ENCODE measurements around the gene AFDN. TPM values are rescaled to one million over a fixed set of nuclear protein-coding genes. Genes with fewer than 3 reads are reported as not detected.

The AFDN gene
- total and polyA plus RNA-seq, 3 donors from 2014 or later: 87.6 to 333 (median 291) TPM

GRCh38 chr6:167995302-167995701, 168.6 kb downstream of the AFDN start:
- Histone ChIP-seq H3K4me3 (no peak overlapping the region), H3K27ac (no peak overlapping the region), H3K9me3 (no peaks in the 10 kb centered on the region), H3K4me1 (no peaks in the 10 kb centered on the region), H3K27me3 (no peaks in the 10 kb centered on the region), H3K36me3 (ENCODE audit: low read depth, missing control alignments) (no peaks in the 10 kb centered on the region)
- no peak for DNase-seq
- WGBS, 2 donors: 20 to 79% methylated on average over 3 to 12 of the region's 12 CpGs
- intact Hi-C loops (cut with DNase I; ENCODE audit: low total_unique reads): no loop called here
- TF ChIP-seq POLR2A (IDR thresholded peaks at IDR 0.05) (no peak), CTCF (IDR thresholded peaks at IDR 0.05) (no peak)

GRCh38 chr6:167995731-167996151, 169.0 kb downstream of the AFDN start:
- intact Hi-C loops (cut with DNase I; ENCODE audit: low total_unique reads): no loop called here
- no peaks in the 10 kb centered on the region for H3K36me3 ChIP-seq (ENCODE audit: low read depth, missing control alignments)
- no peak for TF ChIP-seq CTCF (IDR thresholded peaks at IDR 0.05)
- no peak for TF ChIP-seq POLR2A (IDR thresholded peaks at IDR 0.05)
- no peak for DNase-seq
- no peaks in the 10 kb centered on the region for H3K9me3 ChIP-seq
- H3K27me3 ChIP-seq: no peaks in the 10 kb centered on the region
- H3K4me1 ChIP-seq: no peaks in the 10 kb centered on the region
- no peak overlapping the region for H3K4me3 ChIP-seq
- no peak overlapping the region for H3K27ac ChIP-seq
- WGBS, 2 donors: 69 to 90% methylated on average over 7 to 22 of the region's 22 CpGs

- TF ChIP-seq CTCF (IDR thresholded peaks at IDR 0.05) (no peak), POLR2A (IDR thresholded peaks at IDR 0.05) (no peak)
- Histone ChIP-seq H3K4me3 (no peak overlapping the region), H3K27ac (no peak overlapping the region), H3K9me3 (no peaks in the 10 kb centered on the region), H3K36me3 (ENCODE audit: low read depth, missing control alignments) (no peaks in the 10 kb centered on the region), H3K4me1 (no peaks in the 10 kb centered on the region), H3K27me3 (no peaks in the 10 kb centered on the region)
- intact Hi-C loops (cut with DNase I; ENCODE audit: low total_unique reads): no loop called here
- no peak for DNase-seq
- WGBS, 2 donors: 25 to 53% methylated on average over 19 to 36 of the region's 43 CpGs
Observed at GRCh38 chr6:167996424-167997199, 169.9 kb downstream of the AFDN start.

GRCh38 chr6:167997642-167998041, 170.9 kb downstream of the AFDN start, which contains the start of gene KIF25:
Gene KIF25, plus strand, starts transcription at chr6:167997671. Its CDS starts 31,915 bp downstream, at chr6:168029586.
- no peak for DNase-seq
- WGBS, 2 donors: 37 to 57% methylated on average over 9 of the region's 9 CpGs
- intact Hi-C loops (cut with DNase I; ENCODE audit: low total_unique reads): no loop called here
- no peak within 1 kb of the TSS for H3K27ac ChIP-seq
- H3K9me3 ChIP-seq: no peaks in the 10 kb centered on the region
- H3K27me3 ChIP-seq: no peaks in the 10 kb centered on the region
- no peak for TF ChIP-seq POLR2A (IDR thresholded peaks at IDR 0.05)
- no peak for TF ChIP-seq CTCF (IDR thresholded peaks at IDR 0.05)
- H3K4me1 ChIP-seq: no peaks in the 10 kb centered on the region
- H3K4me3 ChIP-seq: no peak within 1 kb of the TSS
- no peaks in the 10 kb centered on the region for H3K36me3 ChIP-seq (ENCODE audit: low read depth, missing control alignments)

GRCh38 chr6:167998215-167998614, 171.5 kb downstream of the AFDN start:
- no peaks in the 10 kb centered on the region for H3K36me3 ChIP-seq (ENCODE audit: low read depth, missing control alignments)
- no peak overlapping the region for H3K27ac ChIP-seq
- 55 to 72% methylated on average over 5 of the region's 5 CpGs for WGBS, 2 donors
- no peaks in the 10 kb centered on the region for H3K27me3 ChIP-seq
- H3K4me1 ChIP-seq: no peaks in the 10 kb centered on the region
- DNase-seq: no peak
- H3K9me3 ChIP-seq: no peaks in the 10 kb centered on the region
- no peak for TF ChIP-seq CTCF (IDR thresholded peaks at IDR 0.05)
- no peak for TF ChIP-seq POLR2A (IDR thresholded peaks at IDR 0.05)
- intact Hi-C loops (cut with DNase I; ENCODE audit: low total_unique reads): no loop called here
- H3K4me3 ChIP-seq: no peak overlapping the region
